Activated naive CD4-positive, alpha-beta T cell treated with anti-CD3 and anti-CD28 coated beads for 36 hours (primary cell): ENCODE data around the gene NPM3. TPM values are rescaled to one million over a fixed set of nuclear protein-coding genes. Genes with fewer than 3 reads are reported as not detected.

Source experiments
- CTCF ChIA-PET: fragments of 350-600 bp; sonication (Branson Sonifier 250); formaldehyde crosslinking; loops from one replicate; lab custom pipeline; 2021; ENCODE audit warnings: antibody characterized with exemption; lab: Charles Lee
- DNase-seq: peaks from one replicate; pipeline ENCODE4 v3.0.0-alpha.2; 2020
- H3K27ac Mint-ChIP-seq: one replicate; pipeline ENCODE4 v1.8.0; 2021; ENCODE audit warnings: mild to moderate bottlenecking, mixed read lengths
- H3K27me3 Mint-ChIP-seq: one replicate; pipeline ENCODE4 v1.8.0; 2021; ENCODE audit warnings: low read depth, mixed read lengths
- H3K36me3 Mint-ChIP-seq: one replicate; pipeline ENCODE4 v1.8.0; 2021; ENCODE audit warnings: low read depth, mixed read lengths
- H3K4me1 Mint-ChIP-seq: one replicate; pipeline ENCODE4 v1.8.0; 2021; ENCODE audit warnings: low read depth, mixed read lengths
- H3K4me3 Mint-ChIP-seq: one replicate; pipeline ENCODE4 v1.8.0; 2021; ENCODE audit warnings: mild to moderate bottlenecking, moderate library complexity, mixed read lengths
- H3K9me3 Mint-ChIP-seq: one replicate; pipeline ENCODE4 v1.8.0; 2021; ENCODE audit warnings: mixed read lengths
- intact Hi-C: fragments of 100-400 bp; cut with micrococcal nuclease; formaldehyde crosslinking; loops from one replicate; pipeline ENCODE4 v1.15.1; 2023
- total RNA-seq, 2 experiments: library from RNA; stranded (reverse); gene quantifications; one replicate each; pipeline ENCODE4 v1.2.3, GENCODE V29; 2021

The NPM3 gene
- total RNA-seq, 2 experiments from 2014 or later: 213 to 230 TPM

GRCh38 chr10:101778781-101779543 lies 4.3 kb downstream of the NPM3 start:
- Mint-ChIP-seq H3K4me1 (peaks cover 50% of the 10 kb centered on the region), H3K4me3 (peak overlapping the region; percentile 65), H3K36me3 (peaks cover 35% of the 10 kb centered on the region), H3K27ac (no peak overlapping the region), H3K9me3 (no peaks in the 10 kb centered on the region), H3K27me3 (peaks cover 40% of the 10 kb centered on the region)
- intact Hi-C loops: loop anchor here (2.0 kb wide), 1 partner anchor 558 kb away; no protein-coding TSS in a partner anchor
- DNase-seq: peak; percentile 34
- CTCF ChIA-PET: interaction anchor here (0.6 to 1.5 kb wide), 7 partner anchors 47 to 476 kb away, joined by 3 to 6 read pairs (median 3); no protein-coding TSS in a partner anchor

- H3K36me3 Mint-ChIP-seq: peaks cover 34% of the 10 kb centered on the region
- H3K27me3 Mint-ChIP-seq: peaks cover 47% of the 10 kb centered on the region
- no peak overlapping the region for H3K27ac Mint-ChIP-seq
- CTCF ChIA-PET: interaction anchor here (0.6 to 1.5 kb wide), 6 partner anchors 12 to 476 kb away, joined by 3 to 6 read pairs (median 3); no protein-coding TSS in a partner anchor
- H3K9me3 Mint-ChIP-seq: no peaks in the 10 kb centered on the region
- intact Hi-C loops: loop anchor here (2.0 kb wide), 1 partner anchor 557 kb away; no protein-coding TSS in a partner anchor
- no peak for DNase-seq
- H3K4me3 Mint-ChIP-seq: no peak overlapping the region
- peaks cover 52% of the 10 kb centered on the region for H3K4me1 Mint-ChIP-seq
These were observed 5.0 kb downstream of the NPM3 start for GRCh38 chr10:101778151-101778780.

- H3K4me3 Mint-ChIP-seq: no peak overlapping the region
- intact Hi-C loops: loop anchor here (2.0 kb wide), 1 partner anchor 557 kb away; no protein-coding TSS in a partner anchor
These were observed 5.6 kb downstream of the NPM3 start for GRCh38 chr10:101777619-101778145.

GRCh38 chr10:101776161-101776817 lies 7.0 kb downstream of the NPM3 start:
- CTCF ChIA-PET: interaction anchor here (0.6 kb wide), 1 partner anchor 135 kb away, joined by 3 read pairs; no protein-coding TSS in a partner anchor
- Mint-ChIP-seq H3K27ac (no peak overlapping the region), H3K27me3 (peaks cover 65% of the 10 kb centered on the region), H3K36me3 (peaks cover 26% of the 10 kb centered on the region), H3K9me3 (no peaks in the 10 kb centered on the region), H3K4me1 (peaks cover 39% of the 10 kb centered on the region), H3K4me3 (peak overlapping the region; percentile 41)
- DNase-seq: no peak
- intact Hi-C loops: no loop called here

More at GRCh38 chr10:101777619-101778145, 5.6 kb downstream of the NPM3 start:
- DNase-seq: no peak
- H3K27ac Mint-ChIP-seq: no peak overlapping the region
- no peaks in the 10 kb centered on the region for H3K9me3 Mint-ChIP-seq
- H3K27me3 Mint-ChIP-seq: peaks cover 53% of the 10 kb centered on the region
- H3K4me1 Mint-ChIP-seq: peaks cover 49% of the 10 kb centered on the region
- H3K36me3 Mint-ChIP-seq: peaks cover 30% of the 10 kb centered on the region
- CTCF ChIA-PET: interaction anchor here (1.0 to 1.5 kb wide), 2 partner anchors 13 to 64 kb away, joined by 3 read pairs; no protein-coding TSS in a partner anchor

- peak within 1 kb of the TSS; percentile 41 for H3K4me3 Mint-ChIP-seq
- peaks cover 34% of the 10 kb centered on the region for H3K4me1 Mint-ChIP-seq
- H3K9me3 Mint-ChIP-seq: no peaks in the 10 kb centered on the region
- peaks cover 22% of the 10 kb centered on the region for H3K36me3 Mint-ChIP-seq
- no peak for DNase-seq
- H3K27me3 Mint-ChIP-seq: peaks cover 68% of the 10 kb centered on the region
- H3K27ac Mint-ChIP-seq: no peak within 1 kb of the TSS
- intact Hi-C loops: no loop called here
- CTCF ChIA-PET: interaction anchor here (1.0 to 1.1 kb wide), 2 partner anchors 66 to 173 kb away, joined by 3 to 4 read pairs; no protein-coding TSS in a partner anchor
These were observed 7.7 kb downstream of the NPM3 start, which contains the start of gene FGF8 for GRCh38 chr10:101775273-101776160. Gene FGF8 (minus strand): TSS chr10:101776114. CDS start chr10:101775900, 214 bp downstream.

- Mint-ChIP-seq H3K27ac (no peak overlapping the region), H3K4me3 (no peak overlapping the region), H3K27me3 (peaks cover 68% of the 10 kb centered on the region), H3K9me3 (no peaks in the 10 kb centered on the region), H3K4me1 (peaks cover 28% of the 10 kb centered on the region), H3K36me3 (peaks cover 18% of the 10 kb centered on the region)
- DNase-seq: no peak
- CTCF ChIA-PET: interaction anchor here (1.0 to 1.1 kb wide), 3 partner anchors 61 to 172 kb away, joined by 3 to 4 read pairs (median 3); no protein-coding TSS in a partner anchor
- intact Hi-C loops: no loop called here
These were observed 8.5 kb downstream of the NPM3 start for GRCh38 chr10:101774589-101775272.

GRCh38 chr10:101773923-101774588 lies 9.2 kb downstream of the NPM3 start:
- no peak for DNase-seq
- CTCF ChIA-PET: interaction anchor here (0.9 to 1.6 kb wide), 7 partner anchors 9 to 560 kb away, joined by 3 to 6 read pairs (median 4); no protein-coding TSS in a partner anchor
- no peaks in the 10 kb centered on the region for H3K9me3 Mint-ChIP-seq
- intact Hi-C loops: no loop called here
- H3K27ac Mint-ChIP-seq: no peak overlapping the region
- H3K4me3 Mint-ChIP-seq: no peak overlapping the region
- peaks cover 14% of the 10 kb centered on the region for H3K36me3 Mint-ChIP-seq
- H3K4me1 Mint-ChIP-seq: peaks cover 21% of the 10 kb centered on the region
- peaks cover 67% of the 10 kb centered on the region for H3K27me3 Mint-ChIP-seq

GRCh38 chr10:101772895-101773761 lies 10.1 kb downstream of the NPM3 start:
- no peak overlapping the region for H3K27ac Mint-ChIP-seq
- intact Hi-C loops: no loop called here

GRCh38 chr10:101772017-101772894 lies 11.0 kb downstream of the NPM3 start:
- CTCF ChIA-PET: interaction anchor here (0.5 to 1.9 kb wide), 9 partner anchors 9 to 611 kb away, joined by 3 to 6 read pairs (median 3); partner anchors contain the start of gene KCNIP2
- H3K4me3 Mint-ChIP-seq: no peak overlapping the region
- intact Hi-C loops: no loop called here
- H3K9me3 Mint-ChIP-seq: no peaks in the 10 kb centered on the region
- no peak overlapping the region for H3K27ac Mint-ChIP-seq
- peaks cover 54% of the 10 kb centered on the region for H3K27me3 Mint-ChIP-seq
- H3K4me1 Mint-ChIP-seq: peaks cover 17% of the 10 kb centered on the region
- DNase-seq: no peak
- H3K36me3 Mint-ChIP-seq: peaks cover 1% of the 10 kb centered on the region

More at GRCh38 chr10:101772895-101773761, 10.1 kb downstream of the NPM3 start:
- Mint-ChIP-seq H3K36me3 (peaks cover 9% of the 10 kb centered on the region), H3K4me1 (peaks cover 17% of the 10 kb centered on the region), H3K9me3 (no peaks in the 10 kb centered on the region), H3K27me3 (peaks cover 62% of the 10 kb centered on the region), H3K4me3 (no peak overlapping the region)
- CTCF ChIA-PET: interaction anchor here (0.5 to 1.9 kb wide), 8 partner anchors 8 to 559 kb away, joined by 3 to 6 read pairs (median 4); no protein-coding TSS in a partner anchor
- no peak for DNase-seq
